ENCODE results near the gene HMGN1.
"Not testable (repeated sequence)": the region's sequence is repeated elsewhere in the genome, so short reads cannot be mapped to it uniquely, and the experiment has no call there.

The HMGN1 gene

DNA sequence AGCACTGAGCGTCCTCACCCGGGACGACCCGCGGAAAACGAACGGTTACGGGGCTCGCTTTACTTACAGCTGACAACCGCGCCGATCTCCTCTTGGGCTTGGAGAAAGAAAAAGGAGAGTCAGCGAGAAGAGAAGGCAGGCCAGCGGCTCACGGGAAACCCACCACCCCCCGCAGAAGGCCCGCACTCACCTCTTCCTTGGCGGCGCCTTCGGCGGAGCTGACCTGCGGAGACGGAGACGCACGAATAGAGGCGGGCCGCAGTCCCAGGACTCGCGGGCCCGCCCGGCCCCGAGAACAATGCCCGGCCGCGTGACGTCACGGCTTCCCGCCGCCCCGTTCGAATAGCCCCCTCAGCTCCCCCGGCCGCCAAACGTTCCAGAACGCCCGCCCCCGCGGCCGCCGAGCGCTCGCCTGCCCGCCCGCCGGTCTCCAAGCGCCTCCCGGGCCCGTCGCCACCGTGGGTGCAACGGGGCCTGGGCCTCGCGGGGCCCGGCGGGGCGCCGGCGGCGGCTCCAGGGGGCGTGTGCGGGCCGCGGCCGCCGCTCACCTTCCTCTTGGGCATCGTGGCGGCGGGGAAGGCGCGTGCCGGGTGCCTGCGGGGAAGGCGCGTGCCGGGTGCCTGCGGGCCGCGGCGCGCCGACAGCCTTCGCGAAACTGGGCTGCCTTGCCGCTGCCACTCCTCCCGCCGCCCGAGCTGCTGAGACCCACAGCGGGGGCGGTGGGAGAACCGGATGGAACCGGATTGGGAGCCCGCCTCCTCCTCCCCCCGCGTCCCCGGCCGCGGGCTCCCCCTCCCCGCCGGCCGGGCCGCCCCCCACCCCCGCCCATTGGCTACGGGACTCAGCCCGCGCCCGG lies at the start of gene HMGN1:
TSS of gene HMGN1 (minus strand) at position 734 of the 856 bp plus-strand sequence. CDS start at position 563, 171 bp downstream.
- DNase-seq: peak; percentile 85 to 99

DNA sequence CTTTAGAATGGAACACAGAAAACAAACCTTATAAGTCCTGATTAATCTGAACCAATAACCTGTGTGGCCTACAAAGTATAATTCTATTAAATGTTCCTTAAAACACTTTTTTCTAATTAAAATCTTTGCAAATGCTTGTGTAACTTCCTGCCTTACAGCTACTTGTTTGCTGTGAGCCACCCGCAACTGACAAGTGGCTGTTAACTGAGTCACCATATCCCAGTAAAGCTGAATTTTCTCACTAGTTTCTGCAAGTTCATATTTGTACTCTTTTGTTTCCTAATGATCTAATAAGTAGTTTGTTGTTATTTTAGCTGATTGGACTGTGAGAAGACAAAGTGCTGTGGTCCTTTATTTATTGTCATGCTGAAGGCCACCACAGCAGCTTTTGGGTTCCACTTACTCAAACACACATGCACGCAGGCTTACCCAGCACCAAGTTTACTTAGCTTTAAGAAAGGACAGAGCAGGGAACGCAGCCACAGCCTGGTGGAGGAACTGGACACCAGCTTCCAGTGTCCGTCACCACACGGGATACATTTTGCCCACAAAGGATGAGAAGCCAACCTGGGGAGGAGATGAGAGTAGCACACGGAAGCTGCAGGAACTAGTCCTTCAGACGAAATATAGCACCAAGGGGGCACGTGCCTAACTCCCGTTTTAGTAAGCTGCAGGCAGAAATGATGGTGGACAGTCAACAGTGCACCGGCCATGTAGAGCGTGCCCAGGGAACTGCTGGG lies 48.9 kb upstream of the HMGN1 start:
- no peak for DNase-seq

DNA sequence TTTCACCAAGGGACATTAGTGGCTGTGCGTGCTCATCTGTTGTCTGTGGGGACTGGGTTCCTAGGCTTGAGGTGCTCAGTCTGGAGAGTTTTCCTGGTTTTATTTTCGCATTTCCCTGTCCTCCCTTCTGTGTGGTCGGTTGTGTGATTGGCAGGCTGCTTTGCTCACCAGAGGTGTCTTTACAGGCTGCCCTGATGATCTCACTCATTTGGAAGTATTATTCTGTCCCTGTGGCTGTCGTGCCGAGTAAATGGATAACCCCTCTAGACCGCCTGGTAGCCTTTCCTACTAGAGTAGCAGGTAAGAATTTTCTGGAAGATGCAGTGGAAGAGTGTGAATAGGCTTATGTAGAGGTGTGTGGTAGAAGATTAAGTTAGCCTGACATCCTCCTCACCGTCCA lies 44.1 kb upstream of the HMGN1 start:
- DNase-seq: no peak

DNA sequence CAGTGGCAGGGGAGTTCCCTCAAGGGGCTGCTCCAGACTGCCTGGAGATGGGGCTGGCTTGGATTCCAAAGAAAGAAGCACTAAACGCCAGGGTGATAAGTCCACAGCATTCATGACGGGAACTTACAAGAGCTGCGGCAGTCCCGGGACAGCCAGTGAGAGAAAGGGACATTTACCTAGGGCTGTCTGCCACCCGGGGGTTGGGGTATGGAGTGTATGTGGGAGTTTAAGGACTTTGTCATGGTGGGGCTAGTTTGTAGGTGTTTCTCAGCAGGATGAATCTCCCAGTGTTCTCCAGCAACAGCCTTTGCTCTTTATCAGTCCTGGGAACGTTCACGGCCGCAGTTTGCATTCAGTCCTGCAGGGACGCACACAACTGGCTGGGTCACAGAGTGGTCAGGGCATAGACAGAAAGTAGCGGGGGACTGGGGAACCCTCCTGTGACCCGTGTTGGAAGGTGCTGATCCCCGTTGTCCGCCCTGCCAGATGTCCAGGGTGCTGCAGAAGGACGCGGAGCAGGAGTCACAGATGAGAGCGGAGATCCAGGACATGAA lies 41.4 kb upstream of the HMGN1 start:
- DNase-seq: no peak

GRCh38 chr21:39388811-39389155 lies 39.9 kb upstream of the HMGN1 start:
- no peak for DNase-seq

- DNase-seq: peak; percentile 17 to 90
Observed at GRCh38 chr21:39388038-39388810, 39.3 kb upstream of the HMGN1 start.

DNA sequence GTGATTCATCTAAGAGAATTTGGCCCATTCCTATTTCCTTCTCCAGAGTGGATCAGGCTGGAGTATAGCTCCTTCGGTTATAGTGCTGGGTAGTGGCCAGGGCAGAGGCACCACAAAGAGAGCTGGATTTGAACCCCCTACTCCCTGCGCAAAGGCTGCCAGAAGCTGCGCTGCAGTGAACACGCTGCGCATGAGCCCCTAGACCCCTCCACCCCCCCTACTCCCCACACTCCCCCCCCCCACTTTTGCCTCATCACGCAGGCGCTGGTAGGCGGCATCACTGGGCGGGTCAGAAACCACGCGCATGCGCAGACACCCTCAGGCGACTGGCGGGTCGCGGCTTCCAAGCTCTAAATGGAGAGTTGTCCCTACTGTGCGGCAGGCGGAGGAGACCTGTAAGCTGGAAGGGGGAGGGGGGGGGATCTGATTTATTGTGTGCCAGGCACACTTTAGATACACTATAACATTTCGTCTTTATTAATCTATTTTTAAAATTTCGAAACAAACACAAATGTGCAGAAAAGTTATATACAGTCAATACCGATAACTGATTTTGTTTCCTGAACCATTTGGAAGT lies 38.7 kb upstream of the HMGN1 start:
- DNase-seq: peak; percentile 67 to 95

DNA sequence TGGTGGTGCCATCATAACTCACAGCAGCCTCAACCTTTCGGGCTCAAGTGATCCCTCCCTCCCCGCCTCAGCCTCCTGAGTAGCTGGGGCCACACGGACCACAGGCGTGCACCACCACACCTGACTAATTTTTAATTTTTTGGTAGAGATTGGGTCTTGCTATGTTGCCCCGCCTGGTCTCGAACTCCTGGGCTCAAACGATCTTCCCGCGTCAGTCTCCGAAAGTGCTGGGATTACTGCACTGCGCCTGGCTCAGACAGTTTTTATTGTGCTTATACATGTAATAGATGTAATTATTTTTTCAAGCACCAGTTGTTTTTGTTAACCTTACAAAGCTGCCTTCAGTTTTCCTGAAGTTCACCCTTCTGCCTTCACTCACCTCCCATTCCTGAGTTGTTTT lies 38.0 kb upstream of the HMGN1 start:
- no peak for DNase-seq

DNA sequence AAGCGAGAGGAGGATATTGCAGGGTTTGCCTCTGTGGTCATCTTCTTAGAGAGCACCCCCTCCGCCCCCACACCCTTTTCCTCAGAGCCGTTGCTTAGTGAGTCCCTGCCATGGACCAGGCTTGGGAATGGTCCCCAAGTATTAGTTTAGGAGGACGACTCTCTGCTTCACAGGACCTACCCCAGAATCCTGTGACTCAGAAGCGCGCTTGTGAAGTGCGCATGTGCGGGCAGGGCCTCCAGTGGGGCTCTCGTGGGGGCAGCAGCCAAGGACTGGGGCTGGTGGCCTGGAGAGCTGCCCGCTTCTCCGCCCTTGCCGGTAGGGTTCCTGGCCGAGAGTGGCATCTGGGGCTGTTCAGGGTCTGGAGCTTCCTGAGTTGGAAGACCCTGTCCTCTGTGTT lies 37.3 kb upstream of the HMGN1 start:
- peak in 1 of 2 experiments; percentile 24 for DNase-seq

GRCh38 chr21:39385299-39386145 lies 36.6 kb upstream of the HMGN1 start:
- peak; percentile 83 to 88 for DNase-seq

DNA sequence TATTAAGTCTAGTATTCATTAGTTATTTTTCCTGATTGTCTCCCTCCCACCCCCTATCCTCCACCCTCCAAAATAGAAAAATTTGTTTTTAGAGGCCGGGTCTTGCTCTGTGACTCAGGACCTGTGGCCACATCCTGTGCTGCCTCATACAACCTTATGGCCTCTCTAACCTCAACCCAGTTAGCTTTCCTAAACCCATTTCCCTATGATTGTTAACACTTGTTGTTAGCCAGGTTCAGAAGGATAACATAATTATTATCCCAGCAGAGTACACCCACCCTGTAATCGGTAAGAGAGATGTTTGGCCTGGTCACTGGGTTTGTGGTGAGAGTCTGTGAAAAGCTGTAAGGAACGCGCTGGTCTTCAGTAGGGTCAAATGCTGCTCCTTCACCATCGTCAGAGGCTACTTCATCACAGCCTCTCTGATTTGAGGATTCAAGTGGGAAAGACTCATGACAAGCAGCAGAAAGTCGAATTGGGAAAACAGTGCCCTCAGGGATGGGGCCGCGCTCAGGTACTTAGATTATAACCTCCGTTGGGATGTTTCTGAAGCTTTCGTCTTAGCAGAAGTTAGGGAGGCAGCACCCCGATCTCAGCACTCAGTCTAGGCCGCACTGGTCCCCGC lies 35.9 kb upstream of the HMGN1 start:
- no peak for DNase-seq

DNA sequence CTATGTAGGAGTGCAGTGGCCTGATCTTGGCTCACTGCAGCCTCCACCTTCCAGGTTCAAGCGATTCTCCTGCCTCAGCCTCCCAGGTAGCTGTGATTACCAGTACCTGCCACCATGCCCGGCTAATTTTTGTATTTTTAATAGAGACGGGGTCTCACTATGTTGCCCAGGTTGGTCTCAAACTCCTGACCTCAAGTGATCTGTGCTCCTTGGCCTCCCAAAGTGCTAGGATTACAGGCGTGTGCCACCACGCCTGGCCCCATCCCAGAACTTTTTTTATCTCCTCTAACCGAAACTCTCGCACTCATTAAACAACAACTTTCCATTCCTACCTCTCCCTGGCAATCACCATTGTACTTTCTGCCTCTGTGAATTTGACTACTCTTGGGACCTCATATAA lies 33.2 kb upstream of the HMGN1 start:
- not testable (repeated sequence) for DNase-seq

GRCh38 chr21:39381009-39381408 lies 32.1 kb upstream of the HMGN1 start:
- peak in 1 of 2 experiments; percentile 62 for DNase-seq

GRCh38 chr21:39379986-39380891 lies 31.4 kb upstream of the HMGN1 start:
- DNase-seq: peak; percentile 70 to 96

GRCh38 chr21:39377444-39378050 lies 28.7 kb upstream of the HMGN1 start:
- no peak for DNase-seq

DNA sequence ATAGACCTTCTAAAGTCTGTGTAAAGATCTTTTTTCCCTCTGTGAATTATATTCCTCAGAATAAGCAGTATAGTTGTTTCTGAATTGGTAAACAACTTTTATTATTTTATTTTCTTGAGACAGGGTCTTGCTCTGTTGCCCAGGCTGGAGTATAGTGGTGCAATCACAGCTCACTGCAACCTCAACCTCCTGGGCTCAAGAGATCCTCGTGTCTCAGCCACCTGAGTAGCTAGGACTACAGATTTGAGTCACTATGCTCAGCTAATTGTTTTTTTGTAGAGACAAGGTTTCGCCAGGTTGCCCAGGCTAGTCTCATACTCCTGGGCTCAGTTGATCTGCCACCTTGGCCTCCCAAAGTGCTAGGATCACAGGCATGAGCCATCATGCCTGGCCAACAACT lies 26.6 kb upstream of the HMGN1 start:
- no peak for DNase-seq

DNA sequence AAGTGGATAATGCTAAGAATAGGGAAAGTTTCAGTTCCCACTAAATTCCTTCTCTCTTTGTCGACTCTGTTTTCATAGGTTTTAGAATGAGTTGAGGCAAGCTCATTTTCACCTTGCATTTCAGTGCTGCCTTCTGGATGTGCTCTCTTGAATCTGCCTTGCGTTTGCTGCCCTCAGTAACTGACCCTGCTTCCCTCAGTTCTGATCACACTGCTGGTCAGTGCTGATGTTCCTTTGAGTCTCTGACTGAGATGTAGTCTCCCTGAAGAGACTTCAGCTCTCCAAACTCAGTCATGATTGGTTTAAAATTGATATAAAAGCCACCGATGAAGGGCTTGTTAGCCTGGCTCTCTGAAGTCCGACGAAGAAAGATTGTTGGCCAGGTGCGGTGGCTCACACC lies 25.2 kb upstream of the HMGN1 start:
- no peak for DNase-seq

DNA sequence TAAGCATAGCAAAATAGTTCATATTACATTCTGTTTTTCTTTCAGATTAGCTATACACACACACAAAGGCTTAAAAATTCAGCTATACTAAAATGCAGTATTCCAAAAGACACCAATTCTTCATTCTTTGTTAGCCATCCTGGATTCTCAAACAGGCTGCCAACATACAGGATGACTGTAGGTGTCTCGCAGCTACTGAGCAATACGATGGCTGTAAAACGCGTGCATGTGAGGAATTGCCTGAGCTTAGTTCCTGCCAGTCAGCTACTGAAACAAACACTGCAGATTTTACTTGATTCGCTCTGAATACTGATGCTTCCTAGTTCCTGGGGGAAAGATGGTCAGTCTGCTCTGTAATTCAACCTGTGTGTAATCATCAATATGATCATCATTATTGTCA lies 24.7 kb upstream of the HMGN1 start:
- peak; percentile 32 to 62 for DNase-seq

GRCh38 chr21:39369896-39370288 lies 21.0 kb upstream of the HMGN1 start:
- DNase-seq: not testable (repeated sequence)

- no peak for DNase-seq
Observed at GRCh38 chr21:39367783-39368182, 18.9 kb upstream of the HMGN1 start.

Measured in NCI-H526 (cell line).